OCI-M1 (cell line): ENCODE results near the gene DUT.

ENCODE experiments used
- DNase-seq: peaks from one replicate; lab custom pipeline; 2025; lab: John Stamatoyannopoulos, UW

DUT gene

GRCh38 chr15:48330105-48330785, 984 bp upstream of the DUT start:
- DNase-seq = peak; percentile 56

- peak; percentile 88 for DNase-seq
Measured at GRCh38 chr15:48331796-48332641, 790 bp downstream of the DUT start.

GRCh38 chr15:48332642-48333034, 1.4 kb downstream of the DUT start:
- peak; percentile 47 for DNase-seq

GRCh38 chr15:48333540-48333939, 2.3 kb downstream of the DUT start:
- peak; percentile 53 for DNase-seq

GRCh38 chr15:48334260-48334659, 3.0 kb downstream of the DUT start:
- DNase-seq = peak; percentile 34

GRCh38 chr15:48336940-48337339, 5.7 kb downstream of the DUT start:
- DNase-seq = peak; percentile 46

- DNase-seq = no peak
Measured at GRCh38 chr15:48337607-48338006, 6.4 kb downstream of the DUT start.

GRCh38 chr15:48340111-48340510, 8.9 kb downstream of the DUT start:
- DNase-seq = no peak

- no peak for DNase-seq
Measured at GRCh38 chr15:48343865-48344264, 12.6 kb downstream of the DUT start.

GRCh38 chr15:48345516-48345915, 14.3 kb downstream of the DUT start:
- DNase-seq = no peak

GRCh38 chr15:48352474-48353072, 21.3 kb downstream of the DUT start:
- peak; percentile 85 for DNase-seq

- no peak for DNase-seq
Measured at GRCh38 chr15:48354694-48355303, 23.6 kb downstream of the DUT start.

GRCh38 chr15:48355377-48355776, 24.1 kb downstream of the DUT start:
- no peak for DNase-seq

- peak; percentile 66 for DNase-seq
Measured at GRCh38 chr15:48358229-48359152, 27.3 kb downstream of the DUT start.

GRCh38 chr15:48360841-48361240, 29.6 kb downstream of the DUT start:
- DNase-seq = peak; percentile 41

- DNase-seq = no peak
Measured at GRCh38 chr15:48361685-48362084, 30.5 kb downstream of the DUT start.

GRCh38 chr15:48363474-48363873, 32.2 kb downstream of the DUT start:
- DNase-seq = peak; percentile 20

- DNase-seq = no peak
Measured at GRCh38 chr15:48365575-48365974, 34.3 kb downstream of the DUT start.

GRCh38 chr15:48366584-48367312, 35.5 kb downstream of the DUT start:
- no peak for DNase-seq

- DNase-seq = peak; percentile 57
Measured at GRCh38 chr15:48367483-48367882, 36.3 kb downstream of the DUT start.

GRCh38 chr15:48370460-48370859, 39.2 kb downstream of the DUT start:
- DNase-seq = no peak
